T-cell (primary cell): ENCODE measurements around the gene ACKR4. TPM values are rescaled to one million over a fixed set of nuclear protein-coding genes. Genes with fewer than 3 reads are reported as not detected.
"Not testable (repeated sequence)": the region's sequence is repeated elsewhere in the genome, so short reads cannot be mapped to it uniquely, and the experiment has no call there.

Source experiments
- ATAC-seq, 4 experiments: fragments of 200-7000 bp in 3 of 4; fragments of 150-1000 bp in 1 of 4; cut with Tn5 transposase; replicated peaks in 1 of 4; 1 replicate in 3 of 4; 2 replicates in 1 of 4; pipeline ENCODE4 v1.10.0; 2021; ENCODE audit warnings: moderate library complexity in 3 of 4, mild to moderate bottlenecking in 2 of 4, moderate number of reproducible peaks in 1 of 4
- CTCF ChIA-PET, 2 donors: fragments of 300-600 bp; sonication (Branson Sonifier 250); formaldehyde crosslinking; loops; one replicate each; lab custom pipeline; 2022; ENCODE audit warnings: antibody characterized with exemption in 2 of 2; lab: Charles Lee
- POLR2A ChIA-PET, 2 donors: fragments of 300-600 bp; sonication (Branson Sonifier 250); formaldehyde crosslinking; loops; one replicate each; lab custom pipeline; 2022; ENCODE audit warnings: antibody characterized with exemption in 2 of 2; lab: Charles Lee
- DNase-seq, 35 experiments: peaks; one replicate each; pipeline versions ENCODE4 v3.0.0 to v3.0.0-alpha.2; 2013 to 2023
- H3K27ac ChIP-seq: one replicate; pipeline ENCODE4 v1.5.1; 2013; ENCODE audit warnings: low read length
- H3K27me3 ChIP-seq, 2 experiments: replicated peaks in 1 of 2; 1 replicate in 1 of 2; 2 replicates in 1 of 2; pipeline versions ENCODE4 v1.6.1 to v1.7.0; 2013; ENCODE audit warnings: low read length in 1 of 2, mixed read lengths in 1 of 2; ENCODE audit not compliant: control insufficient read depth in 2 of 2, insufficient read depth in 2 of 2; ENCODE audit errors: extremely low read depth in 1 of 2
- H3K36me3 ChIP-seq, 2 donors: 1 replicate in 1 of 2; 2 replicates in 1 of 2; pipeline versions ENCODE4 v1.6.1 to v1.7.0; 2013; ENCODE audit warnings: low read length in 1 of 2; ENCODE audit not compliant: control insufficient read depth in 2 of 2, insufficient read depth in 1 of 2; ENCODE audit errors: extremely low read depth in 1 of 2
- H3K4me1 ChIP-seq, 2 experiments: 1 replicate in 1 of 2; 2 replicates in 1 of 2; pipeline versions ENCODE4 v1.6.1 to v1.7.0; 2013; ENCODE audit warnings: low read length in 2 of 2, mixed read lengths in 1 of 2; ENCODE audit not compliant: insufficient read depth in 2 of 2, control insufficient read depth in 1 of 2; ENCODE audit errors: extremely low read depth in 1 of 2
- H3K4me3 ChIP-seq, 2 donors: 1 replicate in 1 of 2; 2 replicates in 1 of 2; pipeline versions ENCODE4 v1.5.1 to v1.7.0; 2013; ENCODE audit warnings: mild to moderate bottlenecking in 2 of 2, low read length in 1 of 2, moderate library complexity in 1 of 2; ENCODE audit not compliant: control insufficient read depth in 1 of 2; ENCODE audit errors: extremely low read depth in 1 of 2
- H3K9me3 ChIP-seq: 2 replicates; pipeline ENCODE4 v1.7.0; 2013
- H3K27ac Mint-ChIP-seq, 2 donors: one replicate each; pipeline ENCODE4 v1.8.0; 2020 to 2021; ENCODE audit warnings: mild to moderate bottlenecking in 2 of 2, mixed read lengths in 2 of 2
- H3K27me3 Mint-ChIP-seq, 2 donors: one replicate each; pipeline ENCODE4 v1.8.0; 2021 to 2022; ENCODE audit warnings: mixed read lengths in 2 of 2
- H3K36me3 Mint-ChIP-seq: one replicate; pipeline ENCODE4 v1.8.0; 2021; ENCODE audit warnings: mixed read lengths
- H3K4me1 Mint-ChIP-seq, 3 donors: one replicate each; pipeline ENCODE4 v1.8.0; 2020 to 2022; ENCODE audit warnings: mixed read lengths in 3 of 3, mild to moderate bottlenecking in 1 of 3
- H3K4me3 Mint-ChIP-seq, 3 donors: one replicate each; pipeline ENCODE4 v1.8.0; 2020 to 2022; ENCODE audit warnings: mild to moderate bottlenecking in 3 of 3, mixed read lengths in 3 of 3, moderate library complexity in 3 of 3
- H3K9me3 Mint-ChIP-seq, 3 donors: one replicate each; pipeline ENCODE4 v1.8.0; 2020 to 2022; ENCODE audit warnings: mixed read lengths in 3 of 3
- WGBS: methylation state at CpG from one replicate; pipeline ENCODE4 v1.1.5; 2013; ENCODE audit warnings: missing lambda C conversion rate; ENCODE audit not compliant: insufficient coverage; 5-methylcytosine and 5-hydroxymethylcytosine counted together
- total RNA-seq, 35 experiments: library from RNA in 6 of 35; stranded (reverse) in 6 of 35; fragments of 120-200 nt in 1 of 35; gene quantifications; one replicate each; pipeline versions ENCODE4 v1.2.1 to v1.2.4 and lab custom pipeline; 2013 to 2026

The ACKR4 gene
- total RNA-seq, 5 donors from 2014 or later (not counting 1 experiment from before 2014, with no cell fraction given) = 0.15 to 0.37 (median 0.25) TPM; not detected in 2

- H3K4me1 Mint-ChIP-seq, CTCF ChIA-PET, H3K27ac Mint-ChIP-seq, H3K4me1 ChIP-seq, H3K27ac ChIP-seq, H3K4me3 Mint-ChIP-seq, ATAC-seq, H3K27me3 ChIP-seq, H3K4me3 ChIP-seq, H3K27me3 Mint-ChIP-seq, DNase-seq, H3K9me3 ChIP-seq, H3K9me3 Mint-ChIP-seq: not testable (repeated sequence)
- WGBS = 100% methylated on average over 1 of the region's 3 CpGs
- peaks cover 60% of the 10 kb centered on the region for H3K36me3 Mint-ChIP-seq
- POLR2A ChIA-PET = interaction anchor here in 1 of 2 donors (0.6 kb wide), 1 partner anchor 46 kb away, joined by 5 read pairs; no protein-coding TSS in a partner anchor
- peaks cover 0 to 17% of the 10 kb centered on the region in 2 donors for H3K36me3 ChIP-seq
These were observed 18.2 kb downstream of the ACKR4 start for GRCh38 chr3:132615301-132615700.

- Mint-ChIP-seq H3K27me3 (no peaks in the 10 kb centered on the region), H3K4me3 (no peak overlapping the region), H3K27ac (no peak overlapping the region), H3K4me1 (no peaks in the 10 kb centered on the region), H3K36me3 (peaks cover 61% of the 10 kb centered on the region), H3K9me3 (peaks cover 4 to 7% (median 4%) of the 10 kb centered on the region in 3 donors)
- CTCF ChIA-PET = no interaction called here
- ATAC-seq (no peak), DNase-seq (no peak)
- Histone ChIP-seq H3K4me3 (no peak overlapping the region), H3K4me1 (no peaks in the 10 kb centered on the region), H3K27ac (no peak overlapping the region), H3K36me3 (peaks cover 0 to 17% of the 10 kb centered on the region in 2 donors), H3K27me3 (no peaks in the 10 kb centered on the region), H3K9me3 (no peaks in the 10 kb centered on the region)
- POLR2A ChIA-PET = interaction anchor here in 1 of 2 donors (0.6 kb wide), 1 partner anchor 47 kb away, joined by 5 read pairs; no protein-coding TSS in a partner anchor
- no CpG with 5 or more reads among the region's 3 CpGs for WGBS
These were observed 18.8 kb downstream of the ACKR4 start for GRCh38 chr3:132615881-132616280.

GRCh38 chr3:132616780-132617179 is 19.7 kb downstream of the ACKR4 start:
- Histone ChIP-seq H3K4me3 (no peak overlapping the region), H3K27me3 (no peaks in the 10 kb centered on the region), H3K4me1 (no peaks in the 10 kb centered on the region), H3K36me3 (peaks cover 0 to 21% of the 10 kb centered on the region in 2 donors), H3K27ac (no peak overlapping the region), H3K9me3 (no peaks in the 10 kb centered on the region)
- 100% methylated on average over 1 of the region's 1 CpG for WGBS
- CTCF ChIA-PET = interaction anchor here in 1 of 2 donors (0.7 kb wide), 1 partner anchor 25 kb away, joined by 3 read pairs; no protein-coding TSS in a partner anchor
- H3K4me1 Mint-ChIP-seq = peaks cover 0 to 1% (median 0%) of the 10 kb centered on the region in 3 donors
- no peaks in the 10 kb centered on the region for H3K27me3 Mint-ChIP-seq
- no peak overlapping the region for H3K27ac Mint-ChIP-seq
- DNase-seq = no peak
- no peak for ATAC-seq
- POLR2A ChIA-PET = no interaction called here
- H3K36me3 Mint-ChIP-seq = peaks cover 60% of the 10 kb centered on the region
- H3K9me3 Mint-ChIP-seq = peaks cover 4 to 7% (median 4%) of the 10 kb centered on the region in 3 donors
- no peak overlapping the region for H3K4me3 Mint-ChIP-seq

GRCh38 chr3:132622148-132622547 is 25.1 kb downstream of the ACKR4 start:
- Histone ChIP-seq H3K4me1 (peaks cover 0 to 3% of the 10 kb centered on the region in 2 experiments), H3K4me3 (no peak overlapping the region), H3K27ac (no peak overlapping the region), H3K9me3 (no peaks in the 10 kb centered on the region), H3K36me3 (peaks cover 0 to 22% of the 10 kb centered on the region in 2 donors), H3K27me3 (no peaks in the 10 kb centered on the region)
- CTCF ChIA-PET = no interaction called here
- Mint-ChIP-seq H3K4me3 (no peak overlapping the region), H3K36me3 (peaks cover 50% of the 10 kb centered on the region), H3K27me3 (no peaks in the 10 kb centered on the region), H3K9me3 (no peaks in the 10 kb centered on the region), H3K27ac (no peak overlapping the region), H3K4me1 (peaks cover 0 to 11% (median 4%) of the 10 kb centered on the region in 3 donors)
- no CpG with 5 or more reads among the region's 1 CpG for WGBS
- DNase-seq (no peak), ATAC-seq (no peak)
- POLR2A ChIA-PET = no interaction called here

GRCh38 chr3:132622761-132623160 is 25.7 kb downstream of the ACKR4 start:
- CTCF ChIA-PET = no interaction called here
- Histone ChIP-seq H3K36me3 (peaks cover 0 to 22% of the 10 kb centered on the region in 2 donors), H3K9me3 (no peaks in the 10 kb centered on the region), H3K4me1 (peaks cover 0 to 3% of the 10 kb centered on the region in 2 experiments), H3K27ac (no peak overlapping the region), H3K4me3 (no peak overlapping the region), H3K27me3 (no peaks in the 10 kb centered on the region)
- H3K36me3 Mint-ChIP-seq = peaks cover 50% of the 10 kb centered on the region
- H3K9me3 Mint-ChIP-seq = no peaks in the 10 kb centered on the region
- no peak for DNase-seq
- no peak for ATAC-seq
- no peaks in the 10 kb centered on the region for H3K27me3 Mint-ChIP-seq
- H3K4me3 Mint-ChIP-seq = no peak overlapping the region
- peaks cover 0 to 11% (median 4%) of the 10 kb centered on the region in 3 donors for H3K4me1 Mint-ChIP-seq
- POLR2A ChIA-PET = no interaction called here
- WGBS = no CpG with 5 or more reads among the region's 1 CpG
- H3K27ac Mint-ChIP-seq = no peak overlapping the region

- DNase-seq (no peak), ATAC-seq (no peak)
- Mint-ChIP-seq H3K36me3 (peaks cover 51% of the 10 kb centered on the region), H3K9me3 (no peaks in the 10 kb centered on the region), H3K4me1 (peaks cover 0 to 11% (median 4%) of the 10 kb centered on the region in 3 donors), H3K27me3 (no peaks in the 10 kb centered on the region), H3K4me3 (no peak overlapping the region), H3K27ac (no peak overlapping the region)
- Histone ChIP-seq H3K9me3 (no peaks in the 10 kb centered on the region), H3K36me3 (peaks cover 0 to 21% of the 10 kb centered on the region in 2 donors), H3K27ac (no peak overlapping the region), H3K27me3 (no peaks in the 10 kb centered on the region), H3K4me1 (peaks cover 0 to 3% of the 10 kb centered on the region in 2 experiments), H3K4me3 (no peak overlapping the region)
- ChIA-PET POLR2A (interaction anchor here in 1 of 2 donors (0.6 kb wide), 2 partner anchors 53 to 265 kb away, joined by 4 read pairs; no protein-coding TSS in a partner anchor), CTCF (interaction anchor here in 1 of 2 donors (0.9 kb wide), 1 partner anchor 28 kb away, joined by 3 read pairs; no protein-coding TSS in a partner anchor)
- WGBS = no CpG with 5 or more reads among the region's 1 CpG
These were observed 26.6 kb downstream of the ACKR4 start for GRCh38 chr3:132623646-132624045.
